Neural progenitor cell (in vitro differentiated cells): Measurements from ENCODE around the gene ELAVL3. TPM values are rescaled to one million over a fixed set of nuclear protein-coding genes. Genes with fewer than 3 reads are reported as not detected.

Source experiments
- DNase-seq: peaks from one replicate; pipeline ENCODE4 v3.0.0-alpha.2; 2016; ENCODE audit warnings: low spot score
- H2AFZ ChIP-seq: fragments of 200-600 bp; sonication (generic); replicated peaks from 2 replicates; pipeline ENCODE4 v1.6.1; 2016; ENCODE audit warnings: antibody characterized with exemption
- H3F3A ChIP-seq: fragments of 200-600 bp; sonication (generic); 2 replicates; pipeline ENCODE4 v1.6.1; 2016; ENCODE audit warnings: antibody characterized with exemption, low read depth
- H3K27ac ChIP-seq: fragments of 200-600 bp; sonication (generic); 2 replicates; pipeline ENCODE4 v1.5.1; 2016; ENCODE audit warnings: mild to moderate bottlenecking
- H3K27me3 ChIP-seq: fragments of 200-600 bp; sonication (generic); 2 replicates; pipeline ENCODE4 v1.6.1; 2016; ENCODE audit warnings: mild to moderate bottlenecking, moderate library complexity
- H3K36me3 ChIP-seq: fragments of 200-600 bp; sonication (generic); 2 replicates; pipeline ENCODE4 v1.5.1; 2016
- H3K4me1 ChIP-seq: fragments of 200-600 bp; sonication (generic); 2 replicates; pipeline ENCODE4 v1.6.1; 2016; ENCODE audit warnings: mixed run types
- H3K4me2 ChIP-seq: fragments of 200-600 bp; sonication (generic); 2 replicates; pipeline ENCODE4 v1.6.1; 2016
- H3K4me3 ChIP-seq: fragments of 200-600 bp; sonication (generic); 2 replicates; pipeline ENCODE4 v1.5.1; 2016
- H3K79me2 ChIP-seq: fragments of 200-600 bp; sonication (generic); 2 replicates; pipeline ENCODE4 v1.6.1; 2016; ENCODE audit warnings: low read depth
- H3K9ac ChIP-seq: fragments of 200-600 bp; sonication (generic); 2 replicates; pipeline ENCODE4 v1.6.1; 2016
- H3K9me3 ChIP-seq: fragments of 200-600 bp; sonication (generic); 2 replicates; pipeline ENCODE4 v1.5.1; 2016; ENCODE audit warnings: low read depth
- H4K20me1 ChIP-seq: fragments of 200-600 bp; sonication (generic); 2 replicates; pipeline ENCODE4 v1.6.1; 2016; ENCODE audit warnings: low read depth
- H3K27ac Mint-ChIP-seq: 3 replicates; pipeline ENCODE4 v1.8.0; 2021; ENCODE audit warnings: mixed read lengths
- H3K27me3 Mint-ChIP-seq: 2 replicates; pipeline ENCODE4 v1.8.0; 2022; ENCODE audit warnings: low read depth, mild to moderate bottlenecking, inconsistent platforms, moderate library complexity, mixed read lengths; ENCODE audit not compliant: insufficient read depth
- H3K36me3 Mint-ChIP-seq: 3 replicates; pipeline ENCODE4 v1.8.0; 2021; ENCODE audit warnings: mixed read lengths
- H3K4me1 Mint-ChIP-seq: 3 replicates; pipeline ENCODE4 v1.8.0; 2021; ENCODE audit warnings: mixed read lengths
- H3K4me3 Mint-ChIP-seq: 3 replicates; pipeline ENCODE4 v1.8.0; 2021; ENCODE audit warnings: mild to moderate bottlenecking, moderate library complexity, mixed read lengths
- H3K9me3 Mint-ChIP-seq: 3 replicates; pipeline ENCODE4 v1.8.0; 2020; ENCODE audit warnings: mixed read lengths
- EZH2 ChIP-seq: fragments of 200-600 bp; sonication (generic); IDR thresholded peaks from 2 replicates; pipeline ENCODE4 v1.6.1; 2017; ENCODE audit warnings: antibody characterized with exemption, mild to moderate bottlenecking, moderate library complexity
- EZH2phosphoT487 ChIP-seq: fragments of 200-600 bp; sonication (generic); IDR thresholded peaks from 2 replicates; pipeline ENCODE4 v1.6.1; 2017; ENCODE audit warnings: antibody characterized with exemption
- total RNA-seq: library from RNA; depleted of rRNA; stranded (reverse); fragments of >200 nt; gene quantifications from 2 replicates; pipeline ENCODE4 v1.2.3, GENCODE V29; 2015; ENCODE audit warnings: low replicate concordance
- TF ChIP-seq, protein P1 (sequence below): fragments of 200-600 bp; sonication (generic); IDR thresholded peaks from 2 replicates; pipeline ENCODE4 v1.5.1; 2017; ENCODE audit warnings: antibody characterized with exemption, mild to moderate bottlenecking

ELAVL3 gene
- total RNA-seq, 1 donor from 2014 or later: not detected

- Mint-ChIP-seq H3K4me3 (no peak overlapping the region), H3K36me3 (peaks cover 7% of the 10 kb centered on the region), H3K27ac (no peak overlapping the region), H3K9me3 (no peaks in the 10 kb centered on the region), H3K27me3 (peaks cover 5% of the 10 kb centered on the region), H3K4me1 (no peaks in the 10 kb centered on the region)
- H3K27ac ChIP-seq: no peak overlapping the region
- no peaks in the 10 kb centered on the region for H3K9me3 ChIP-seq
- H3F3A ChIP-seq: no peaks in the 10 kb centered on the region
- no peak overlapping the region for H3K4me2 ChIP-seq
- DNase-seq: no peak
- no peaks in the 10 kb centered on the region for H3K27me3 ChIP-seq
- no peak for TF ChIP-seq EZH2
- TF ChIP-seq, protein P1, sequence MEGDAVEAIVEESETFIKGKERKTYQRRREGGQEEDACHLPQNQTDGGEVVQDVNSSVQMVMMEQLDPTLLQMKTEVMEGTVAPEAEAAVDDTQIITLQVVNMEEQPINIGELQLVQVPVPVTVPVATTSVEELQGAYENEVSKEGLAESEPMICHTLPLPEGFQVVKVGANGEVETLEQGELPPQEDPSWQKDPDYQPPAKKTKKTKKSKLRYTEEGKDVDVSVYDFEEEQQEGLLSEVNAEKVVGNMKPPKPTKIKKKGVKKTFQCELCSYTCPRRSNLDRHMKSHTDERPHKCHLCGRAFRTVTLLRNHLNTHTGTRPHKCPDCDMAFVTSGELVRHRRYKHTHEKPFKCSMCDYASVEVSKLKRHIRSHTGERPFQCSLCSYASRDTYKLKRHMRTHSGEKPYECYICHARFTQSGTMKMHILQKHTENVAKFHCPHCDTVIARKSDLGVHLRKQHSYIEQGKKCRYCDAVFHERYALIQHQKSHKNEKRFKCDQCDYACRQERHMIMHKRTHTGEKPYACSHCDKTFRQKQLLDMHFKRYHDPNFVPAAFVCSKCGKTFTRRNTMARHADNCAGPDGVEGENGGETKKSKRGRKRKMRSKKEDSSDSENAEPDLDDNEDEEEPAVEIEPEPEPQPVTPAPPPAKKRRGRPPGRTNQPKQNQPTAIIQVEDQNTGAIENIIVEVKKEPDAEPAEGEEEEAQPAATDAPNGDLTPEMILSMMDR: no peak
- TF ChIP-seq EZH2phosphoT487: no peak
- no peak overlapping the region for H3K4me3 ChIP-seq
- H3K4me1 ChIP-seq: no peaks in the 10 kb centered on the region
- no peak overlapping the region for H2AFZ ChIP-seq
- no peak overlapping the region for H3K9ac ChIP-seq
- H4K20me1 ChIP-seq: peaks cover 2% of the 10 kb centered on the region
- H3K79me2 ChIP-seq: no peaks in the 10 kb centered on the region
- no peaks in the 10 kb centered on the region for H3K36me3 ChIP-seq
Observed at GRCh38 chr19:11519138-11519537, 38.3 kb upstream of the ELAVL3 start.

DNA sequence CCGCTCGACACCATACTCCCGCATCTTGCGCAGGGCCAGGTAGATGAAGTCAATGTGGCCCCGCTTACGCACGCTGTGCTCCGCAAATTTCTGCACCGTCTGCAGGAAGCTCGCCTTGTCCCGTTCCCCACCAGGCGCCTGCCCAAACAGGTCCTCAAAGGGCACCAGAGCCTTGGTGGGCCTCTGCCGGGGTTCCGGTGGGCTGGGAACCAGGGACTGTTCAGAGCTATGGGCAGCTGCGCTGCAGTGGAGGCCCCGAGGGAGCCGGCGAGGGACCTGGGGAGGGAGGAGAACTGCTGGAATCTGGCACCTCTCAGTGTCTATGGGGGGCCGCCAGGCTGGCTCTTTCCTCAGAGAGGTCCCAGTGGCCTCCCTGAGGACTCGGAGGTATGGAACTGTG lies 33.1 kb upstream of the ELAVL3 start:
- Mint-ChIP-seq H3K4me1 (no peaks in the 10 kb centered on the region), H3K9me3 (no peaks in the 10 kb centered on the region), H3K27ac (no peak overlapping the region), H3K4me3 (no peak overlapping the region), H3K36me3 (peaks cover 7% of the 10 kb centered on the region), H3K27me3 (peaks cover 2% of the 10 kb centered on the region)
- H3K9ac ChIP-seq: no peak overlapping the region
- H3K36me3 ChIP-seq: no peaks in the 10 kb centered on the region
- no peak overlapping the region for H3K4me3 ChIP-seq
- H4K20me1 ChIP-seq: no peaks in the 10 kb centered on the region
- H3F3A ChIP-seq: no peaks in the 10 kb centered on the region
- no peak for TF ChIP-seq EZH2phosphoT487
- no peak for TF ChIP-seq EZH2
- TF ChIP-seq, protein P1: no peak
- no peak overlapping the region for H3K27ac ChIP-seq
- H3K27me3 ChIP-seq: no peaks in the 10 kb centered on the region
- H3K79me2 ChIP-seq: no peaks in the 10 kb centered on the region
- H3K4me2 ChIP-seq: no peak overlapping the region
- no peak for DNase-seq
- H3K4me1 ChIP-seq: no peaks in the 10 kb centered on the region
- H2AFZ ChIP-seq: no peak overlapping the region
- H3K9me3 ChIP-seq: no peaks in the 10 kb centered on the region

GRCh38 chr19:11510444-11510843 lies 29.6 kb upstream of the ELAVL3 start:
- Mint-ChIP-seq H3K4me1 (peaks cover 7% of the 10 kb centered on the region), H3K27ac (no peak overlapping the region), H3K36me3 (peaks cover 7% of the 10 kb centered on the region), H3K4me3 (no peak overlapping the region), H3K27me3 (peaks cover 6% of the 10 kb centered on the region), H3K9me3 (no peaks in the 10 kb centered on the region)
- Histone ChIP-seq H3K9me3 (no peaks in the 10 kb centered on the region), H3K27me3 (no peaks in the 10 kb centered on the region), H3F3A (peaks cover 6% of the 10 kb centered on the region), H2AFZ (no peak overlapping the region), H3K9ac (no peak overlapping the region), H3K4me2 (no peak overlapping the region), H3K79me2 (no peaks in the 10 kb centered on the region), H4K20me1 (no peaks in the 10 kb centered on the region), H3K36me3 (no peaks in the 10 kb centered on the region), H3K4me1 (no peaks in the 10 kb centered on the region), H3K4me3 (no peak overlapping the region), H3K27ac (no peak overlapping the region)
- DNase-seq: no peak
- TF ChIP-seq, protein P1: no peak
- TF ChIP-seq EZH2phosphoT487 (no peak), EZH2 (no peak)
